Transverse colon (tissue), 4 donors: ENCODE results near the gene ST3GAL4. TPM values are rescaled to one million over a fixed set of nuclear protein-coding genes. Genes with fewer than 3 reads are reported as not detected.

Experiments used
- DNase-seq: peaks from one replicate; pipeline ENCODE4 v3.0.0-alpha.2; 2019
- H3K27ac ChIP-seq, 4 donors: fragments of 200-600 bp; sonication (generic); 2 replicates each; pipeline ENCODE4 v1.5.1; 2016 to 2018; ENCODE audit warnings: inconsistent platforms in 4 of 4
- H3K27me3 ChIP-seq: fragments of 200-600 bp; sonication (generic); 2 replicates; pipeline ENCODE4 v1.5.1; 2017; ENCODE audit warnings: inconsistent platforms
- H3K36me3 ChIP-seq, 4 donors: fragments of 200-600 bp; sonication (generic); 2 replicates each; pipeline ENCODE4 v1.5.1; 2017 to 2019; ENCODE audit warnings: inconsistent platforms in 4 of 4
- H3K4me1 ChIP-seq, 4 donors: fragments of 200-600 bp; sonication (generic); 2 replicates each; pipeline ENCODE4 v1.5.1; 2017 to 2020; ENCODE audit warnings: inconsistent platforms in 4 of 4
- H3K4me3 ChIP-seq, 4 donors: fragments of 200-600 bp; sonication (generic); 1 replicate in 1 of 4; 2 replicates in 3 of 4; pipeline versions ENCODE4 v1.5.1 to v1.6.1; 2017 to 2019; ENCODE audit warnings: inconsistent platforms in 4 of 4
- H3K9me3 ChIP-seq, 2 donors: fragments of 200-600 bp; sonication (generic); 2 replicates each; pipeline ENCODE4 v1.5.1; 2017 to 2019; ENCODE audit warnings: inconsistent platforms in 2 of 2
- EP300 ChIP-seq: sonication (generic); formaldehyde crosslinking; IDR thresholded peaks from one replicate; pipeline ENCODE4 v1.6.1; 2017; ENCODE audit warnings: antibody characterized with exemption, low read depth
- POLR2A ChIP-seq: fragments of 450-650 bp; IDR thresholded peaks from one replicate; pipeline ENCODE4 v1.6.1; 2016; ENCODE audit warnings: antibody characterized with exemption, mild to moderate bottlenecking, moderate library complexity
- POLR2AphosphoS5 ChIP-seq, 3 donors: sonication (generic); formaldehyde crosslinking; IDR thresholded peaks; one replicate each; pipeline ENCODE4 v1.6.1; 2016; ENCODE audit warnings: antibody characterized with exemption in 3 of 3
- WGBS, 2 donors: methylation state at CpG; one replicate each; pipeline ENCODE4 v1.1.5; 2018; ENCODE audit warnings: low coverage in 1 of 2; 5-methylcytosine and 5-hydroxymethylcytosine counted together
- in situ Hi-C, 4 donors: fragments of 200-750 bp; cut with MboI; loops; one replicate each; pipeline versions ENCODE4 v1.15.0 to v1.15.1; 2017; ENCODE audit warnings: low sequenced_read_pairs in 3 of 4, low pct_ligation_motif_present in 1 of 4, low pct_unique_long_range_greater_than_20kb in 1 of 4
- intact Hi-C: fragments of 100-400 bp; cut with DNase I; formaldehyde crosslinking; loops from one replicate; pipeline ENCODE4 v1.15.1; 2023; ENCODE audit warnings: low total_unique reads
- total RNA-seq, 4 donors: library from RNA; depleted of rRNA; stranded (reverse); fragments of >200 nt; gene quantifications; one replicate each; pipeline ENCODE4 v1.1.0, GENCODE V29; 2016
- TF ChIP-seq, protein P1 (sequence below), 5 experiments: fragments of 200-600 bp in 3 of 5; fragments of 450-650 bp in 2 of 5; sonication (generic) in 3 of 5; IDR thresholded peaks; 1 replicate in 2 of 5; 2 replicates in 3 of 5; pipeline ENCODE4 v1.5.1; 2016 to 2017; ENCODE audit warnings: antibody characterized with exemption in 5 of 5, inconsistent platforms in 3 of 5, mild to moderate bottlenecking in 2 of 5, moderate library complexity in 1 of 5

ST3GAL4 gene
- total RNA-seq, 4 donors from 2014 or later = 26.1 to 206 (median 166) TPM

DNA sequence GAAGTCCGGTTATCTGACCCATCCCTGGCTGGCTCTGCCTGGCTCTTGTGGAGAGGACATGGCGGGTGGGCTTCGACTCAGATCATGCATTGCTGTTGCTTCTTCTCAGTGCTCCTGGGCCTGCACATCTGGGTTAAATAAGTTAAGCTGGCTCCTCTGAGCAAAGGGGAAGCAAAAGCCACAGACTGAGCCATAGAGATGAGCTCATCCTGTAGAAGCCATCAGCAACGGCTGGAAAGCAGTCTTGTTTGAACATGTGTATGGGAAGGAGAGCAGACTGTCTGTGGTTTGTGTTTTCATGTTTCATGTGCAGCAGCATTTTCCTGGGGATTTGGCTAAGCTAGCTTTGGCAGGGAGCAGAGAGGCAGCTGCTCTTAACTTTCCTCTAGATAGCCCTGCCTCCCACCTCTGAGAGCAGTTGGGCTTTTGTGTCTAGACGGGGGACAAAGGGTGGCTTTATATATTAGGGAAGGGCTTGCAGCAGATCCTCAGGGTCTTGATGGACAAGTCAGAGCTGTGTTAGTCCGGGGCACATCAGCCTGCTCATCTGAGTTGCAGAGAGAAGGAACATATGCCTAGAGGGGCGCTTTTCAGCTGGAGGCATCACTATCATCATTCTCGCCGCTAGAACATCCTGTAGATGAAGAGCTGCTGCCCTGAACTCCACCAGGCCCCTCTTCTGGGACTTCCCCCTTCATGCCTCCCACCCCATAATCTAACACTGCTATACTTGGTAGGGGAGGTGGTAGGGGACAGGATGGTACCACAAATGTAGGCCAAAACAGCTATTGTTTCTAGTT, 36.7 kb upstream of the ST3GAL4 start:
- in situ Hi-C loops = loop anchor here in 3 of 4 donors (10.0 to 25.0 kb wide), 4 partner anchors 94 to 169 kb away; no protein-coding TSS in a partner anchor
- Histone ChIP-seq H3K27me3 (no peaks in the 10 kb centered on the region), H3K4me3 (peak overlapping the region in 1 of 4 donors; percentile 27), H3K9me3 (no peaks in the 10 kb centered on the region), H3K4me1 (peaks cover 9 to 23% (median 18%) of the 10 kb centered on the region in 4 donors), H3K27ac (peak overlapping the region; percentile 79 to 90 (median 82)), H3K36me3 (no peaks in the 10 kb centered on the region)
- intact Hi-C loops = loop anchor here (10.0 kb wide), 1 partner anchor 116 kb away; no protein-coding TSS in a partner anchor
- 36 to 66% methylated on average over 2 to 9 of the region's 9 CpGs for WGBS, 2 donors
- peak; percentile 17 for DNase-seq
- TF ChIP-seq EP300 (no peak), POLR2AphosphoS5 (IDR thresholded peaks at IDR 0.05) (peak in 1 of 3 donors; percentile 1)

DNA sequence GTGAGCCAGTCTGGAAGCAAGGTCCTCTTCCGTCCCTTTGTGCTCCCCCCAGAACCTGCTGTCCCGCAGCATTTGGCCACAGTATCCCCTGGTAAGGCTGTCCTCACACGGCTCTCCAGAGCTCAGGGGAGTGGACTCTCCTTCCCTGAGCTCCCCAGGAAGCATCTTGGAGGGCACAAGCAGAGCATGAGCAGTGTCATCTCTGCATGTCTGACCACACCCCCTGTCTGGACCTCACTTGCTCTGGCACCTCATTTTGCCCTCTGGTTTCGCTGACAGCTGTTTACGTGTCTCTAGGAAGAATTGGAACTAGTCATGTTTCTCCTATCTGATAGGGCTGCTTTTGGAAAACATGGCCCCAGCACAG, 36.1 kb upstream of the ST3GAL4 start:
- H3K9me3 ChIP-seq = no peaks in the 10 kb centered on the region
- DNase-seq = no peak
- no peaks in the 10 kb centered on the region for H3K36me3 ChIP-seq
- no peaks in the 10 kb centered on the region for H3K27me3 ChIP-seq
- intact Hi-C loops (loop anchor here (10.0 kb wide), 1 partner anchor 115 kb away; no protein-coding TSS in a partner anchor), in situ Hi-C loops (loop anchor here in 3 of 4 donors (10.0 to 25.0 kb wide), 4 partner anchors 93 to 168 kb away; no protein-coding TSS in a partner anchor)
- 78% methylated on average over 5 of the region's 5 CpGs; no CpG with 5 or more reads in 1 of the 2 donors for WGBS, 2 donors
- peaks cover 9 to 23% (median 18%) of the 10 kb centered on the region in 4 donors for H3K4me1 ChIP-seq
- H3K27ac ChIP-seq = peak overlapping the region; percentile 79 to 90 (median 82)
- no peak overlapping the region for H3K4me3 ChIP-seq
- no peak for TF ChIP-seq POLR2AphosphoS5 (IDR thresholded peaks at IDR 0.05)
- TF ChIP-seq, protein P1, sequence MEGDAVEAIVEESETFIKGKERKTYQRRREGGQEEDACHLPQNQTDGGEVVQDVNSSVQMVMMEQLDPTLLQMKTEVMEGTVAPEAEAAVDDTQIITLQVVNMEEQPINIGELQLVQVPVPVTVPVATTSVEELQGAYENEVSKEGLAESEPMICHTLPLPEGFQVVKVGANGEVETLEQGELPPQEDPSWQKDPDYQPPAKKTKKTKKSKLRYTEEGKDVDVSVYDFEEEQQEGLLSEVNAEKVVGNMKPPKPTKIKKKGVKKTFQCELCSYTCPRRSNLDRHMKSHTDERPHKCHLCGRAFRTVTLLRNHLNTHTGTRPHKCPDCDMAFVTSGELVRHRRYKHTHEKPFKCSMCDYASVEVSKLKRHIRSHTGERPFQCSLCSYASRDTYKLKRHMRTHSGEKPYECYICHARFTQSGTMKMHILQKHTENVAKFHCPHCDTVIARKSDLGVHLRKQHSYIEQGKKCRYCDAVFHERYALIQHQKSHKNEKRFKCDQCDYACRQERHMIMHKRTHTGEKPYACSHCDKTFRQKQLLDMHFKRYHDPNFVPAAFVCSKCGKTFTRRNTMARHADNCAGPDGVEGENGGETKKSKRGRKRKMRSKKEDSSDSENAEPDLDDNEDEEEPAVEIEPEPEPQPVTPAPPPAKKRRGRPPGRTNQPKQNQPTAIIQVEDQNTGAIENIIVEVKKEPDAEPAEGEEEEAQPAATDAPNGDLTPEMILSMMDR (IDR thresholded peaks at IDR 0.05) = no peak
- no peak for TF ChIP-seq POLR2A
- no peak for TF ChIP-seq EP300

GRCh38 chr11:126322996-126323395, 32.5 kb upstream of the ST3GAL4 start:
- intact Hi-C loops = no loop called here
- H3K4me3 ChIP-seq = no peak overlapping the region
- WGBS, 2 donors = 94 to 100% methylated on average over 3 of the region's 3 CpGs

DNA sequence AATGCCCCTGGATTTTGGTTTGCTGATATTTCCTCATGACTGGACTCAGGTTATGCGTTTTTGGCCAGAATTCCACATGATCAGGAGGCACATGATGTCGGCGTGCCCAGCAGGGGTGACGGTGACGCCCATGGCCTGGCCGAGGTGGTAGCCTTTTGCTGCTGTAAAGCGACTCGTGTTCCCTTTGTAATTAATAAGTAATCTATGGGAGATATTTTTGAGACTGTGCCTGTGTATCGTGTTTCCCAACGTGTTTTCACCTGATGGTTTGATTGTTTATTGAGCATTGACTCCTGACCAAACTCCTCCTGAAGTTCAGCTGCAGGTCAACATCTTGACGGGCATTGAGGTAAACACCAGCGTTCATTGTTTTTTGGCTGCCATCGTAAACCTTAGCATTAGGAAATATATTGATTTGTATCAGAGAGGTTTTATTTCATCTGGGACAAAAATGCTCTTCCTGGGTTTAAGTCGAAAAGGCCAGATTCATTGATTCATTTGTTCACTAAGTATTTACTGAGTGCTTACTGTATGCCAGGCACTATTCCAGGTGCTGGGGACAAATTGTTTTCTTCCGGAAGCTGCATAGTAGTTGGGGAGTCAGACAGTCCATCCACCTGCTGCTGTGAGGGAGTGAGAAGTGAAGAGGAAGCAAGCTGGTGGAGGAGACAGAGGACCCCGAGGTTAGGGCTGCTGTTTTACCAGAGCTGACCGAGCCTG, 28.0 kb upstream of the ST3GAL4 start:
- 88 to 92% methylated on average over 12 to 17 of the region's 17 CpGs for WGBS, 2 donors
- H3K9me3 ChIP-seq = no peaks in the 10 kb centered on the region
- peaks cover 0 to 3% (median 0%) of the 10 kb centered on the region in 4 donors for H3K4me1 ChIP-seq
- no peak for TF ChIP-seq POLR2AphosphoS5 (IDR thresholded peaks at IDR 0.05)
- TF ChIP-seq POLR2A = no peak
- TF ChIP-seq, protein P1 (IDR thresholded peaks at IDR 0.05) = no peak
- no peak for TF ChIP-seq EP300
- no peaks in the 10 kb centered on the region for H3K36me3 ChIP-seq
- intact Hi-C loops = no loop called here
- no peak for DNase-seq
- no peak overlapping the region for H3K27ac ChIP-seq
- H3K27me3 ChIP-seq = no peaks in the 10 kb centered on the region
- in situ Hi-C loops = no loop called here
- no peak overlapping the region for H3K4me3 ChIP-seq

More at GRCh38 chr11:126322996-126323395, 32.5 kb upstream of the ST3GAL4 start:
- in situ Hi-C loops = loop anchor here in 2 of 4 donors (25.0 kb wide), 2 partner anchors 89 to 164 kb away; no protein-coding TSS in a partner anchor
- Histone ChIP-seq H3K9me3 (no peaks in the 10 kb centered on the region), H3K4me1 (peaks cover 1 to 14% (median 10%) of the 10 kb centered on the region in 4 donors), H3K27me3 (no peaks in the 10 kb centered on the region), H3K27ac (no peak overlapping the region), H3K36me3 (no peaks in the 10 kb centered on the region)
- DNase-seq = no peak
- TF ChIP-seq POLR2AphosphoS5 (IDR thresholded peaks at IDR 0.05) = no peak
- no peak for TF ChIP-seq EP300
- TF ChIP-seq, protein P1 (IDR thresholded peaks at IDR 0.05) = no peak
- no peak for TF ChIP-seq POLR2A
